Endothelial cell of umbilical vein (primary cell): ENCODE measurements around the gene RPL35. TPM values are rescaled to one million over a fixed set of nuclear protein-coding genes. Genes with fewer than 3 reads are reported as not detected.

ENCODE experiments used
- polyA plus RNA-seq, 4 experiments: library from polyadenylated mRNA; depleted of rRNA in 3 of 4; stranded (reverse) in 3 of 4; unstranded in 1 of 4; fragments of >200 nt; gene quantifications; 2 replicates each; pipeline versions ENCODE4 v1.2.1 to v1.2.3, GENCODE V29; 2011 to 2012; ENCODE audit warnings: missing spikeins in 1 of 4
- small RNA-seq: library from RNA; depleted of rRNA; stranded (forward); fragments of <200 nt; gene quantifications from one replicate; pipeline ENCODE3, GENCODE V24; 2012; ENCODE audit warnings: low replicate concordance, low read depth; ENCODE audit not compliant: insufficient read depth, insufficient read length
- total RNA-seq: library from RNA; stranded (reverse); gene quantifications from 2 replicates; pipeline ENCODE4 v1.2.3, GENCODE V29; 2021

Gene RPL35
- total and polyA plus RNA-seq, 2 donors (not counting 3 experiments of a cell fraction or from before 2014, with no cell fraction given), result 1,230 to 2,206 TPM

Small RNAs within 50 kb of the gene (small RNA-seq; reads per million reads assigned to genes)
- not detected for gene RNU4-82P

Other genes with a start within 250 kb of the RPL35 start
- gene NR6A1, start 90.6 kb downstream of the RPL35 start, total RNA-seq, result 0.32 and 1.2 TPM in 2 replicates
- gene NR6A1, start 90.6 kb downstream of the RPL35 start, polyA plus RNA-seq, result 0.13 and 0.17 TPM in 2 replicates
- 0.32 and 1.1 TPM in 2 replicates for gene OLFML2A, start 84.8 kb downstream of the RPL35 start, total RNA-seq
- 0.81 and 0.92 TPM in 2 replicates for gene OLFML2A, start 84.8 kb downstream of the RPL35 start, polyA plus RNA-seq
- not detected in 2 replicates for gene WDR38, start 8.5 kb downstream of the RPL35 start, total RNA-seq
- not detected in 2 replicates for gene WDR38, start 8.5 kb downstream of the RPL35 start, polyA plus RNA-seq
- 67.7 and 68.1 TPM in 2 replicates for gene ARPC5L, start 173 bp upstream of the RPL35 start, total RNA-seq
- gene ARPC5L, start 173 bp upstream of the RPL35 start, polyA plus RNA-seq, result 52.1 and 60.7 TPM in 2 replicates
- gene GOLGA1, start 79.1 kb upstream of the RPL35 start, total RNA-seq, result 14.7 and 19.9 TPM in 2 replicates
- 12.4 and 13.1 TPM in 2 replicates for gene GOLGA1, start 79.1 kb upstream of the RPL35 start, polyA plus RNA-seq